Epithelial cell of prostate (primary cell): ENCODE results near the gene FGF23.
"Not testable (repeated sequence)": the region's sequence is repeated elsewhere in the genome, so short reads cannot be mapped to it uniquely, and the experiment has no call there.

Experiments used
- DNase-seq: peaks from one replicate; pipeline ENCODE4 v3.0.0-alpha.2; 2011; ENCODE audit warnings: low read depth, low spot score
- H3K27ac ChIP-seq: fragments of 450-650 bp; 2 replicates; pipeline ENCODE4 v1.5.1; 2017; ENCODE audit warnings: mild to moderate bottlenecking

Gene FGF23

DNA sequence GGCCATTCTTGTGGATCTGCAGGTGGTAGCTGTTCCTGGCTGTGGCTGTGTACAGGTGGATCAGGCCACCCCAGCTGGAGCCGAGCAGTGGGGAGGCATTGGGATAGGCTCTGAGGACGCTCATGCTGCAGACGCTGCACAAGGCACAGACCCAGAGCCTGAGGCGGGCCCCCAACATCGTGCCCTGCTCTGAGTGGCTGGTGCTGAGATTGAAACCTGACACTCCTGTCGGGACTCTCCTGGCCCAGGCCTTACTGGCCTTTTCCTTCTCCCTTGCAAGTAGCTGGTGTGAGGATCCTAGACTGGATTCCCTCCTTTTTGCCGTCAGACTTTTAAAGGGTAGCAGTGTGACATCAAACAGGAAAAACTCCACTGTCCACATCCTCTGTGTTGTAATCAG, at the start of gene FGF23:
Gene FGF23, minus strand, starts transcription at position 308 of the 400 bp plus-strand sequence. Its CDS starts 130 bp downstream, at position 178.
- no peak for DNase-seq
- H3K27ac ChIP-seq, result no peak within 1 kb of the TSS

DNA sequence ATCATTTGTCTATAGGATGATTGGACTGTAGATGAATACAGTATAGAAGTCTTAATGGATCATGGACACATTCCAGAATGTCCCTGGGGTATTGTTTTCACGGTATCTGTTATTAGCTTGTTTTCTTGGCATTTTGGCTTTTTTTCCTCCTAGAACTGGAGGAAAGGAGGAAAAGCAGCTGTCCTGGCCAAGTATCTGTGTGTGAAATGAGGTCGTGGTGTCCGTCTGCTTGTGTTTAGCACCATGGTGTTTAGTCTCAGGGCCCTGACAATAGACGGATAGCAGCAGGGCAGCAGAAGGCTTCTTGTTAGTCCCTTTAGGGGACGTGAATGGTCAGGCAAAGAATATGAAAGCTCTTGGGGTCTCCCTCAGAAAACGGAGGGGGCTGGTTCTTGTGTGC, 44.9 kb upstream of the FGF23 start:
- DNase-seq, result no peak
- no peak overlapping the region for H3K27ac ChIP-seq

DNA sequence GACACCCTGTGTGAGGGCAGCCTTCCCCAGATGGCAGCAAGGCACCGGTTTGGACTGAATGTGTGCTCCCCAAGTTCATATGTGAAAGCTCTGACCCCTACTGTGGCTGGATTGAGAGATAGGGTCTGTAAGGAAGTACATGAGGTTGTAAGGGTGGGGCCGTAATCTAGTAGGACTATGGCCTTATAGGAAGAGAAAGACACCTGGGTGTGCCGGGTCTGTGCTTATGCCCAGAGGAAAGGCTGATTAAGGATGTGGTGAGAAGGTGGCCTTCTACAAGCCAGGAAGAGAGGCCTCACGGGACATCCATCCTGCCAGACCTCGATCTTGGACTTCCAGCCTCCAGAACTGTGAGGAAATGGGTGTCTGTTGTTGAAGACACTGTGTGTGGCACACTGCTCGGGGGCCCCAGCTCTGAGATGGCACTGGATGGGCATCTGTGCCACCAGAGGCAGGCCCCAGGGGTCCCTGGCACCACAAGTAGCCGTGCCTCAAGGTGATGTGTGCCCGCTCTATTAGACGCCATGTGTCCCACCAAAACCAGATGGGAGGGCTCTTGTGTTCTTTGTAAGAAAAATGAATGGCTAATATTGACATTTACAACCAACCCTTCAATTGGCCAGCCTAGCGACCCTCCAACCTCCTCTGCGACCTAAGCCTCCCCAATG, 44.1 kb upstream of the FGF23 start:
- DNase-seq, result no peak
- H3K27ac ChIP-seq, result no peak overlapping the region

DNA sequence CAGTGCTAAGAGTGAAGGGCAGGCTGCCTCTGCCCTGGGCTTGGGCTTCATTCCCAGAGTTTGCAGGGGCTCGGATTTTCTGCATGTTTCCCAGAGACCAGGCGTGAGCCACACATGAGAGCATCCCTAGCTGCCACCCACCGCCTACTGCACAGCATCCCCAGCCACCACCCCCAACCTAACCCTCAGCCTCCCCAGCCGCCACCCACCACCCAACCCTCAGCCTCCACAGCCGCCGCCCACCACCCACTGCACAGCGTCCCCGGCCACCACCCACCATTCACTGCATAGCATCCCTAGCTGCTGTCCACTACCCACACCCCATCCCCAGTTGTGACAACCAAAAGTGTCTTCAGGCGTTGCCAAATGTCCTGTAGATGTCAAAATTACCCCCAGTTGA, 43.5 kb upstream of the FGF23 start:
- no peak for DNase-seq

DNA sequence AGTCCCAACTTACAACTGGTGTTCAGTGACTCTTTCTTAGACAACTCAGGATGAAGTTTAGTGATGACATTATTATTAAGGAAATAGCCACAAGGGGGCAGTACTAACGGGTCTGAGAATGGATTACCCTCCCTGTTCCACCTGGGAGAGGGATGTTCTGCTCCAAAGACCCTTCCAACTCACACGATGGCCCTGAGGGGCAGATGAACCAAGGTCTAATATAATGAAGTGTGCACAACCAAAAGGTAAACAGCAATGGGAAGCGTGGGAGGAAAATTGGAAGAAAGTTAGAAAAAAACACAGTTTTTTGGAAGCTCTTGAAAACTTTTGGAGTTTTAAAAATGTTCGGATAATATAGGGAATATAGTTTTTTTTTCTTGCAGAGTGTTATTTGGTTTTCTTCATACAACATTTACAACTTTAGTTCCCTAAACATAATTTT, 42.1 kb upstream of the FGF23 start:
- DNase-seq, result no peak
- H3K27ac ChIP-seq, result no peak overlapping the region

More for the DNA sequence above, 43.5 kb upstream of the FGF23 start:
- no peak overlapping the region for H3K27ac ChIP-seq

DNA sequence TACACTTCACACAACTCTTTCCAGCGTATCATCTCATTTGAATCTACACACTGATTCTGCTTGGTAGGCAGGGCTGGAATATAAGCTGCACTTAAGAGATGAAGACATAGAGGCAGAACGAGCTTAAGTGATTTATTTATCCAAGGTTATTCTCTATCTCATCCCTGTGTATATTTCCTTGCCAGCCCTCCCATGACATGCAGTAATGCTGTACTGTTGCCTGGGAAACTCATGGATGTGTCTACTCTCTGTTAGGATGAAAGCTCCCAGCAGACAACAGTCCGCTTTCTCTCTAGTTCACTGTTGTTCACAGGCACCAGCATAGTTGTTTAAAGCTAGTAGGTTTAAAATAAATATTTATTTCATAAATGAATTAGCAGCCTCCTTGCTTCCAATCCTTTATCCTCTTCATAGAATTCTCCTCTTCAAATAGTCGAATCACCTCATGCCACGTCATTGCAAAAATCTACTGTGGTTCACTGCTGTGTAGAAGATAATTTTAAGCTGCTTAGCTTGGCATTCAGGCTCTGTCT, 40.7 kb upstream of the FGF23 start:
- no peak overlapping the region for H3K27ac ChIP-seq
- no peak for DNase-seq

DNA sequence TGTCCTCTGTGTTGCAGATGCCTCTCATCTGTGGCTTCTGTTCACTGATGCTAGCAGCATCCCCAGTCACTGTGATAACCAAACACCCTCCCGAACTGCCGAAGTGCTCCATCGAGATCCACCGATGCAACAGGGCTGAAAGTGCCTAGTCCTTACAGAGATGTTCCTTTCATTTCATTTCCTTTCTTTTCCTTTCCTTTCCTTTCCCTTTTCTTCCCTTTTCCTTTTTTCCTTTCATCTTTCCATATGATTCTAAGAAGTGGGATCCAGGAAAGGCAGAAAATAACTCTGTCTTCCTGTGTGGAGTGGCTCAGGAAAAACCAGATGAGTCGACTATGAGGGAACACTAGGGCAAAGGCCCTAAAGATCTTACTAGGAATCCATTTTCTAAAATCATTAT, 39.4 kb upstream of the FGF23 start:
- H3K27ac ChIP-seq, result no peak overlapping the region
- DNase-seq, result no peak

DNA sequence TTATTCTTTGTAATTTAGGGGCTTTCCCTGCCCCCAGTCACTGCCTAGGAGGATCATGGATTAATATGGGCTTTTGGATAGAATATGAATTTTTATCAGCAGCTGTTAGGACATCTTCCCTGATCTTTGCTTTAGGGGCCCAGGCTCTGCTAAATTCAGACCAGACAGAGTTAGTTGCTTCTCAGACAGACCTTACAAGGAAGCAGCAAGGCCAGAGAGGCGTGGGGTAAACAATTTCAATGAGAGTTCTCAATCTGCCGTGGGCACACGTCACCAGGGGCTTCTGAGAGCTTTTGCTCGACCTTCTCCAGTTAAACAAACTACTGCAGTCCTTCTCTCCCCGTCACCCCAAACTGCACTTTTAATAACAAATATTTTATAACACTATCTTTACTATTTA, 38.4 kb upstream of the FGF23 start:
- H3K27ac ChIP-seq, result no peak overlapping the region
- no peak for DNase-seq

DNA sequence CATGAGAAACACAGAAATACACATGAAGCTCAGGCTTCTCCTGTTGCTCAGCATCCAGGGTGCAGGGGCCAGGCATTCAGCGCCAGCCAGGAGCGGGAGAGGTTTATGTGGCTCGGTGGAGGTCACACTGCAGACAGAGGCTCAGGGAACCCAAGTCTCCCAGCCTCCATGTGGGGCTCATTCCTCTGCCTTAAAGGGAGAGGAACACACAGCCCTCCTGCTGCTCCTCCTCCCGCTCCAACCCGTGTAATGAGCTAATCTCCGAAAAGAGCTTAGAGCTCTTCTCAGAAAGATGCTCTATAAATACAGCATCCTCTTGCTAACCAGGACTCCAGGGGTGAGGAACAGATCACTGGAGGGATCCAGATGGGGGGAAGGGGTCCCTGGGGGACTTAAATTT, 37.9 kb upstream of the FGF23 start:
- no peak for DNase-seq
- H3K27ac ChIP-seq, result no peak overlapping the region

DNA sequence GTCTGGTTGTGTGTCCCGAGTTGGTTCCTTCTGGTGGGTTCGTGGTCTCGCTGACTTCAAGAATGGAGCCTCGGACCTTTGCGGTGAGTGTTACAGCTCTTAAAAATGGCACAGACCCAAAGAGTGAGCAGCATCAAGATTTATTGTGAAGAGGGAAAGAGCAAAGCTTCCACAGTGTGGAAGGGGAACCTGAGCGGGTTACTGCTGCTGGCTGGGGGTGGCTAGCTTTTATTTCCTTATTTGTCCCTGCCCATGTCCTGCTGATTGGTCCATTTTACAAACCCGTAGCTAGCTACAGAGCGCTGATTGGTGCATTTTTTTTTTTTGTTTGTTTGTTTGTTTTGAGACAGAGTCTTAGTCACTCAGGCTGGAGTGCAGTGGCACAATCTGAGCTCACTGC, 36.8 kb upstream of the FGF23 start:
- DNase-seq, result no peak

DNA sequence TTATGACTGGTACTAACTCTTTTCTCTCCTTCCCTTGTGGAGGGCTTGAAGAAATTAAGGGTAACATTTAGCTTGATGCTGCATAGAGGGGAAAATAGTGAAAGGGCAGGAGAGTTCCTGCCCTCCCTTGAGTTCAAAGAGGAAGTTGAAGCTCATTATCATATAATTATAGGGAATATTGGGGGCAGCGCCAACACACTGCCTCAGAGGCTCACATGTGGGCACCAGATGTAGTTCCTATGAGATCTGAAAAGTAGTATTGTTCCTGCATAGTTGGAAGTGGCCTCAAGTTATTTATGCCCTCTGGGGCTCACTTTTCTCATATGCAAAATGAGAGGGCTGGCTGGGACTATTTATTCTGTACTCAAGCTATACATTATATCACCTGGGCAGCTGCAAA, 33.0 kb upstream of the FGF23 start:
- no peak for DNase-seq
- no peak overlapping the region for H3K27ac ChIP-seq

More for the DNA sequence above, 36.8 kb upstream of the FGF23 start:
- no peak overlapping the region for H3K27ac ChIP-seq

DNA sequence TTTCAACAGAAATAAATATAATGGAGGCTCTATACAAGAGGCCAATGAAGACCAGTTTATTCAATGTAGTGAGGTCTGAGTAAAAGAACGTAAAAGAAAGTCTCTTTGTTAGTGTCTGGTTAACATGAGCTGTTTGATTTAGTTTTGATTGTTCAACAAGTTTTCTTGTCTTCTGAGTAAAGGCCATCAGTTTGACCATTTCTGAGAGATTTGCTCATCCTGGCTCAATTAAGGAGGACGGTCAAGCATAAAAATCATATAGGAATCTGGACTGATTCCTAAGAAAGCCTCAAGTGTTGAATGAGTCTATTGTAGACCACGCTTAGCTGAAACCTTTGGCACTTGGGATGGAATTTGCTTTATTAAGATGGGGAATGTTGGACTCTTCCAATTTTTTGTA, 32.5 kb upstream of the FGF23 start:
- no peak overlapping the region for H3K27ac ChIP-seq
- no peak for DNase-seq

DNA sequence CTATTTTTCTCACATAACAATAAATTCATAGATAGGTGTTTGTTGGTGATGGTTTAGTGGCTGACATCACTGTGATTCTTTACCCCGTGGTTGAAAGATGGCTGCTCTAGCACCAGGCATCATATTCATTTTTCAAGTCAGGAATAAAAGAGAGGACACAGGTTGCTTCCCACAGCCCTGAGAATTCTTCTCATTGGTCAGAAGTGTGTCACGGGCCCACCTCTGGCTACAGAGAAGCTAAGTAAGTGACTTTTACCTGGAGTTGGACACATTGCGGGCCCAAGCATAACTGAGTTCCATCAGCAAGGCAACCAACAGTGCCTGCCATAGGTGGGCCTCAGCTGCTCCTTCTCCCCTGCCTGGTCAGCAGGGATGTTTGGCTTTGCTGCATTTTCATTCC, 27.6 kb upstream of the FGF23 start:
- DNase-seq, result no peak
- no peak overlapping the region for H3K27ac ChIP-seq

DNA sequence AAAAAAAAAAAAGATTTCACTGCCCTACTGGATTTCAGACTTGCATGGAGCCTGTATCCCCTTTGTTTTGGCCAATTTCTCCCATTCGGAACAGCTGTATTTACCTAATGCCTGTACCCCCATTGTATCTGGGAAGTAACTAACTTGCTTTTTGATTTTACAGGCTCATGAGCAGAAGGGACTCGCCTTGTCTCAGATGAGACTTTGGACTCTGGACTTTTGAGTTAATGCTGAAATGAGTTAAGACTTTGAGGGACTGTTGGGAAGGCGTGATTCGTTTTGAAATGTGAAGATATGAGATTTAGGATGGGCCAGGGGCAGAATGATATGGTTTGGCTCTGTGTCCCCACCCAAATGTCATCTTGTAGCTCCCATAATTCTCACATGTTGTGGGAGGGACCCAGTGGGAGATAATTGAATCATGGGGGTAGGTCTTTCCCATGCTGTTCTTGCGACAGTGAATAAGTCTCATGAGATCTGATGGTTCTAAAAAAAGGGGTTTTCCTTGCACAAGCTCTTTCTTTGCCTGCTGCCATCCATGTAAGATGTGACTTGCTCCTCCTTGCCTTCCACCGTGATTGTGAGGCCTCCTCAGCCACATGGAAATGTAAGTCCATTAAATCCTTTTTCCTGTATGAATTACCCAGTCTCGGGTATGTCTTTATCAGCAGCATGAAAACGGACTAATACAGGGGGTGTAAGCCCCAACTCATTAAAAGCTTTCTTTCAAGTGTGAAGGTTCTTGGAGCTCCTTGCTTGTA, 25.5 kb upstream of the FGF23 start:
- DNase-seq, H3K27ac ChIP-seq: not testable (repeated sequence)

DNA sequence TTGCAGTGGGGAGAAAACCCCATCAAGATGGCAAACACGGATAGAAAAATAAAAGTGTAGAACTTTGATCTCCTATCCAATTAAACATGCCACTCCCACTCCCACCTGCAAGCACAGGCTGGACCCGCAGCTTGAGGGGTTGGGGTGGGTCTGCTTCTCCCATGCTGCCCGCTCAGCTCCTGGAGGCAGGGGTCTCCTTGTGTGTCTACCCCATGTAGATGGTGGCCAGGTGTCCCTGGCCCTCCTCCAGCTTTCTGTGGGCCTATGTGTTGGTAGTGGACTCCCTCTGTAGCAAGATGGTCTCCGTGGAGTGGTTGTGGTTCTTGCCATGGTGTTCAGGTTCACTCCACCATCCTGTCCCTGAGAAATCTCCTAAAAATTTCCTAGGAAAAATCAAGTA, 23.5 kb upstream of the FGF23 start:
- no peak for DNase-seq
- H3K27ac ChIP-seq, result no peak overlapping the region

DNA sequence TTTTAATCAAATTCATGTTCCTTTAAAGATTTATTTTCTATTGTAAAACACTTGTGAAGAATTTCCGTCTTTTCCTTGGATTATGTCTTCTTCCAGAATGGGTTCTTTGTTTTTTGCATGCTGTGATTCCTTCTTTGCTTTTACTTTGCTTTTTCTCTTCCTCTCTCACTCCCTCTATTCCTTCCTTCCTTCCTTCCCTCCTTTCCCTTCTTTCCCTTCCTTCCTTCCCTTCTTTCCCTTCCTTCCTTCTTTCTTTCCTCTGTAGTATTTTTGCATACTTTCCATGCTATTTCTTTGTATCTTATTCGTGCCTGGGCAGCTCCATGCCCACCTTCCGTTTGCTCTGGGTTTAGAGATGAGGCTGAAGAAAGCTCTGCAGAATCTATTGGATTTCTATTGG, 21.6 kb upstream of the FGF23 start:
- no peak for DNase-seq
- no peak overlapping the region for H3K27ac ChIP-seq

DNA sequence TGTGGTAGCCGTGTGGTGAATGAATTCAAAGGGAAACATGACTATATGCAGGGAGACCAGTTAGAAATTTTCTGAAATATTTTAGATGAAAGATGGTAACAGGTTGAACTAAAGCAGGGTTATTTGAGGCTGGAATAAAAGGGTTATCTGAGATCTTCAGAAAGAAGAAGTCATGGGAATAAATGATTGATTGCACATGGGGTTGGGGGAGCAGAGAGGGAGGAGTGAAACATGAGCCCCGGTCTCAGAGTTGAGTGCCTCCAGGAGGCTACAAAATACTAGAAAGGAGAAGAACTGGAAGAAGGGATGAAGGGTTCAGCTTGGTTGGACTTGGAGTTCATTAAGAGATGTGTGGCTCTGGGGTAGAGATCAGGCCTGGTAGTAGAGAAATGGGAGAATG, 16.3 kb upstream of the FGF23 start:
- DNase-seq, result no peak
- no peak overlapping the region for H3K27ac ChIP-seq

DNA sequence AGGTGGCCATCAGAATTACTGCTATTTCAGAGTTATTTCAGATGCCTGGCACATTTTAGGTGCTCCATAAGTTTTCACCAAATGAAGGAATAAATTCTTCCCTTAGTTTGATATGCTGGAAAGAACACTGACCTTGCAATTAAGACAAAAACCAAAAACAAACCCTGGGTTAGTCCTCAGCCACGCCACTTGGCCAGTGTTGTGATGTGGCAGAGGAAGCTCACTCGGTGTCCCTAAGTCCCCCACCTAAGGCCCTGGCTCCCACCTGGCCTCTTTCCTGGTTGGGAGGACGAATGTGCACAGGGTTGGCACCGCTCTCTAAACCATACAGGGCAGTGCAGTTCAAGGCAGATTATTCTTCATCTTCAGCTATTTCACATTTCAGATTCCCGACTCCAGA, 13.7 kb upstream of the FGF23 start:
- H3K27ac ChIP-seq, result no peak overlapping the region
- no peak for DNase-seq

DNA sequence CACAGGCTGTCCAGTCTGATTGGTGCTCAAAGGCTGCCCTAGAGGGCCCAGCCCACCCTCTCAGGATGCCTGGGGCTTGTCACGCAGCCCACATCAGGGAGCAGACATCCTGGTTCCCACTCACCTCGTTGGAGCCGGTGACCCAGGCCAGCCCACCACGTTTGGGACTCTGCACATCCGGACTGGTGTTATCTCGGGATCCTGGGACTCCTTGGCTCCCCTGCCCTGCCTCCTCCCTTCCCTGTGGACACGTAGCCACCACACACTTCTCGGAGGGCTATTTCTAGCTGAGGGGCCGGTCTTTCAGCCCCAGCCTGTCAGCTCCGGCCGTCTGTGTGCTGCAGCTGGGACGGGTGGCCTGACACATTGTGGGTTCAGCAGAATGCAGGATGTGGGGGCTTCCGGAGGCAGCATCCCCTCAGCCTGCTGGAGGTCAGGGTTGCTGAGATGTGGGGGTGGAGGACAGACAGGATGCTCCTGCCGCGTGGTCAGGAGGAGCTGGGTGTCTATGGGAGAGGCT, 12.8 kb upstream of the FGF23 start:
- DNase-seq, result no peak

DNA sequence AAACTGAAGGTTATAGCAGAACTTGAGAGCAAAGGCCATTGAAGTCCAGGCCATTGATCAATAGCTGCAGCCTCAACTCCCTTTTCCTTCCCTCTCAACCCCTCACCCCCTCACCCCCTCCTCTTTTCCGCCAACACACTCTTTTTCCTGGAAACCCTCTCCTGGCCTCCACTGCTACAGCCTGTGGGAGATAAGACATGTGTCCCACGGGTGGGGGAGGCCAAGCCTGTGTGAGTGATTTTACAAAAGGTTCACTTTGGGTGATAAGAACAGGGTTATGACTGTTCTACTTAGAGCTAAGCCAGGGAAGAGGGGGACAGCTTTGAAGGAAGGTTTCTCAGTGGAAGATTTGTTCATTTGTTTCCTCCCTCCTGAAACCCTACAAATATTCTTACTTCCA, 9.2 kb upstream of the FGF23 start:
- no peak for DNase-seq
- H3K27ac ChIP-seq, result no peak overlapping the region

More for the DNA sequence above, 12.8 kb upstream of the FGF23 start:
- H3K27ac ChIP-seq, result no peak overlapping the region

DNA sequence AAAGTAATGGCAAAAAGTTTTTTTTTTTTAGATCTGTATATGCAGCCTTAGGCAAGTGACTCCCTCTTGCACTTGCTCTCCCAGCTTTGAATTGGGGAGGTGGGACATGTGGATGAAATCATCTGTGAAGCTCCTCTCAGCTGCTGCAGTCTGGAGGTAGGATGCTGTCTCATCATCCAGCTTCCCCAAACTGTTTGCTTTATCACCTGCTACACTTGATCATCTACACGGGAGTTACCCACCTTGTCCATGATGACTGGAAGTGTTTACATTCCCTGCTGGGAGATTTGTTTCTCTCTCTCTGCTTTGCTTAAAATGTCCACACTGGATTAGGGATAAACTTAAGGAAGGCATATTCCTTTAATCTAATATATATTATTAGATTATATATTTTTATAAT, 8.5 kb upstream of the FGF23 start:
- no peak for DNase-seq
- no peak overlapping the region for H3K27ac ChIP-seq
